Thyroid gland (tissue), 4 donors: ENCODE results near the gene AGAP2.

Experiments
- CTCF ChIP-seq, 6 experiments: fragments of 200-600 bp in 3 of 6; fragments of 450-650 bp in 3 of 6; sonication (generic) in 3 of 6; IDR thresholded peaks; one replicate each; pipeline ENCODE4 v1.5.1; 2016 to 2019; ENCODE audit warnings: antibody characterized with exemption in 6 of 6, mild to moderate bottlenecking in 2 of 6, inconsistent platforms in 1 of 6, moderate library complexity in 1 of 6
- POLR2A ChIP-seq, 2 donors: fragments of 450-650 bp; IDR thresholded peaks; one replicate each; pipeline ENCODE4 v1.6.1; 2017; ENCODE audit warnings: antibody characterized with exemption in 2 of 2, mild to moderate bottlenecking in 2 of 2, moderate library complexity in 1 of 2

- no peak for TF ChIP-seq POLR2A (IDR thresholded peaks at IDR 0.05)
- no peak for TF ChIP-seq CTCF (IDR thresholded peaks at IDR 0.05)
Observed at GRCh38 chr12:57708296-57708695, 30.2 kb downstream of the AGAP2 start.
